Measurements from ENCODE around the gene MYO7B.
A peak's percentile ranks its signal among the peaks of the same experiment; 100 is the strongest.

Gene MYO7B

DNA sequence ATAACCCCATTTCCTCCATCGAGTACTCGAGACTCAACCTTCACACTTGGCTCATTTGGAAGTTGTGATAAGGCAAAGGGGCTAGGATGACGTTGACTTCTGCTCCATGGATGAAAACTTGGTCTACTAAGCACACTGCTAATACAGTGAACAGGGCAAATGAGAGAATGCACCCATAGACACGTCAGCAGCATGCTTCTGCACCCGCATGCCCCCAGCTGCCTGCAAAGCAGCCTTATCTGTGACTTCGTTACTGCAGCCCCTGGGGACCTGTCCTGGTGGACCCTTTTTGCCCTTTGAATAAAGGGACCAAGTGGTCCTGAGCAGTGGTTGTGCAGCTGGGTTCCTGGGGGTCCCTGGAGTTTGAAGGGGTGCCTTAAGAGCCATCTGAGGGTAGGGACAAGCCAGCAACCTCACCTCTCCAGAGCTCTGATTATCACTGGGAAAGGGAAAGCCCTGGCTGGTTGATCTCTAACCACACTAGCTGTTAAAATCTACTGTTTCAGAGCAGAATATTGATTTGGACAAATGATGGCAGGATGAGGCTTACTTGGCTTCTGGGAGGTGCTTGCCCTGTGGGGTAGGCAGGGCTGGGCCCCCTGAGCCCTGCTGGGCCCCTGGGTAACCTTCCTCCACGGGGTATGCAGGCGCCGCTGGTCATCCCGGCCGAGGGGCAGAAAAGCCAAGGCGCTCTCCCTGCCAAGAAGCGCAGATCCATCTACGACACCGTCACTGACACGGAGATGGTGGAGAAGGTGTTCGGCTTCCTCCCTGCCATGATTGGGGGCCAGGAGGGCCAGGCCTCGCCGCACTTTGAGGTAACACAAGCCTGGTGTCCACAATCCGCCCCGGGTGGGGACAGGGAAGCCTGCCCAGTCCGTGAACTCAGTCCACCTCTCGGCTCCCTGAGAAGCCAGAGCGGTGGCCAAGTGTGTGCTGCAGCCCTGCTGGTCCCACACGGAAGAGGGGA is 72.9 kb downstream of the MYO7B start:
- peak overlapping the region; percentile 84 for H2BK12ac ChIP-seq (ENCODE audit: low read length)
- WGBS, 2 donors (ENCODE audit: extremely low coverage in 2 of 2, insufficient read length in 2 of 2, insufficient replicate concordance in 1 of 2), result no CpG with 5 or more reads among the region's 25 CpGs
- H3K9me3 ChIP-seq (replicated peaks in 1 of 2; ENCODE audit: control insufficient read depth in 2 of 2, insufficient read depth in 1 of 2, low read depth in 1 of 2, low read length in 2 of 2), result peaks cover 0 to 4% of the 10 kb centered on the region in 2 donors

DNA sequence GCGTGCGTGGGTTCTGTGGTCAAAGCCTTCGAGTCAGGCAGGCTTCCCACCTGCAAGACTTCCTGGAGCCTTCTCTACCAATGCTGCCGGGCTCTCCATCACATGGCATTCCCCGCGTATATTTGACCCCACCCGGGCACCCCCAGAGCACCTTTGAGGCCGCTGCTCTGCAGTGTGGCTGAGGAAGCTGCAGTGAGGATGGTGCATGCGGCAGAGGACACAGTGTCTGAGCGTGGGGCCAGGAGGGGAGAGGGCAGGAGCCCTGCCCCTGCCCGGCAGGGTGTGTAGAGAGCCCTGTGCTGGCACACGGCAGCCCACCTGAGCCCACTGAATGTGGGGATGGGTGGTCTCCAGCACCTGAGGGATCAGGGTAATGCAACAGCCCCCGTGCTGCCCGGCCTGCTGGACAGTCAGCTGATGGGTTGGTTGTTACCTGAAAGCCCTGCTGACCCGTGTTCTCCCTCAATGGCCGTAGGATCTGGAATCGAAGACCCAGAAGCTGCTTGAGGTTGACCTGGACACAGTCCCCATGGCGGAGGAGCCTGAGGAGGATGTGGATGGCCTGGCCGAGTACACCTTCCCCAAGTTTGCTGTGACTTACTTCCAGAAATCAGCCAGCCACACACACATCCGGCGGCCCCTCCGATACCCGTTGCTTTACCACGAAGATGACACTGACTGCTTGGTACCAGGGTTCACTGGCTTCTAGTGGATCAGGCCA is 73.7 kb downstream of the MYO7B start:
- H3K23ac ChIP-seq (ENCODE audit: low read depth, low read length, poor library complexity), result no peak overlapping the region
- peak overlapping the region; percentile 54 for H2BK15ac ChIP-seq (ENCODE audit: low read length)
- H2BK12ac ChIP-seq (ENCODE audit: low read length), result no peak overlapping the region
- H3K9me3 ChIP-seq (replicated peaks in 1 of 2; ENCODE audit: control insufficient read depth in 2 of 2, insufficient read depth in 1 of 2, low read depth in 1 of 2, low read length in 2 of 2), result peaks cover 3 to 6% of the 10 kb centered on the region in 2 donors
- no peak overlapping the region for H4K91ac ChIP-seq (ENCODE audit: low read depth, low read length, poor library complexity)
- H3K14ac ChIP-seq (ENCODE audit: low read length), result no peak overlapping the region
- H2BK120ac ChIP-seq (ENCODE audit: low read depth, low read length), result no peak overlapping the region
- no peak overlapping the region for H2AFZ ChIP-seq (ENCODE audit: low read length)
- DNase-seq (ENCODE audit: low spot score), result no peak
- no peak overlapping the region for H2BK5ac ChIP-seq (ENCODE audit: low read length)
- no peak overlapping the region for H3K9ac ChIP-seq (ENCODE audit: low read depth, low read length, poor library complexity)
- WGBS, 2 donors (ENCODE audit: extremely low coverage in 2 of 2, insufficient read length in 2 of 2, insufficient replicate concordance in 1 of 2), result no CpG with 5 or more reads among the region's 24 CpGs
- H4K8ac ChIP-seq (ENCODE audit: low read depth, low read length), result no peak overlapping the region
- no peaks in the 10 kb centered on the region for H3K79me1 ChIP-seq (ENCODE audit: low read depth, low read length)
- H3K4me1 ChIP-seq (ENCODE audit: control insufficient read depth in 2 of 2, insufficient read depth in 1 of 2, low read depth in 1 of 2, low read length in 2 of 2), result no peaks in the 10 kb centered on the region
- no peak overlapping the region for H3K27ac ChIP-seq (replicated peaks; ENCODE audit: low read length)
- H3K27me3 ChIP-seq (ENCODE audit: control insufficient read depth in 3 of 3, insufficient read depth in 3 of 3, low read depth in 1 of 3, low read length in 3 of 3), result peaks cover 0 to 7% (median 0%) of the 10 kb centered on the region in 3 experiments
- H3K18ac ChIP-seq (ENCODE audit: low read length), result no peak overlapping the region
- no peak overlapping the region for H3K4ac ChIP-seq (ENCODE audit: low read length)
- peak overlapping the region; percentile 38 for H2AK5ac ChIP-seq (ENCODE audit: low read depth, low read length)
- no peak overlapping the region for H3K4me3 ChIP-seq (ENCODE audit: low read length in 2 of 2)
- no peaks in the 10 kb centered on the region for H3K36me3 ChIP-seq (replicated peaks in 1 of 2; ENCODE audit: control insufficient read depth in 2 of 2, insufficient read depth in 2 of 2, low read length in 2 of 2)
- no peak overlapping the region for H3K4me2 ChIP-seq (ENCODE audit: insufficient read depth, low read length, poor library complexity, severe bottlenecking)

More for the DNA sequence above, 72.9 kb downstream of the MYO7B start:
- no peak overlapping the region for H3K18ac ChIP-seq (ENCODE audit: low read length)
- H3K4me3 ChIP-seq (ENCODE audit: low read length in 2 of 2), result no peak overlapping the region
- H3K23ac ChIP-seq (ENCODE audit: low read depth, low read length, poor library complexity), result peak overlapping the region; percentile 35
- H3K4ac ChIP-seq (ENCODE audit: low read length), result no peak overlapping the region
- H3K4me2 ChIP-seq (ENCODE audit: insufficient read depth, low read length, poor library complexity, severe bottlenecking), result no peak overlapping the region
- H2BK120ac ChIP-seq (ENCODE audit: low read depth, low read length), result no peak overlapping the region
- H4K91ac ChIP-seq (ENCODE audit: low read depth, low read length, poor library complexity), result no peak overlapping the region
- H4K8ac ChIP-seq (ENCODE audit: low read depth, low read length), result no peak overlapping the region
- DNase-seq (ENCODE audit: low spot score), result no peak
- H2BK5ac ChIP-seq (ENCODE audit: low read length), result no peak overlapping the region
- H2AFZ ChIP-seq (ENCODE audit: low read length), result no peak overlapping the region
- H3K27ac ChIP-seq (replicated peaks; ENCODE audit: low read length), result no peak overlapping the region
- no peaks in the 10 kb centered on the region for H3K4me1 ChIP-seq (ENCODE audit: control insufficient read depth in 2 of 2, insufficient read depth in 1 of 2, low read depth in 1 of 2, low read length in 2 of 2)
- peaks cover 0 to 7% (median 0%) of the 10 kb centered on the region in 3 experiments for H3K27me3 ChIP-seq (ENCODE audit: control insufficient read depth in 3 of 3, insufficient read depth in 3 of 3, low read depth in 1 of 3, low read length in 3 of 3)
- H3K36me3 ChIP-seq (replicated peaks in 1 of 2; ENCODE audit: control insufficient read depth in 2 of 2, insufficient read depth in 2 of 2, low read length in 2 of 2), result no peaks in the 10 kb centered on the region
- H2BK15ac ChIP-seq (ENCODE audit: low read length), result peak overlapping the region; percentile 54
- no peaks in the 10 kb centered on the region for H3K79me1 ChIP-seq (ENCODE audit: low read depth, low read length)
- H3K14ac ChIP-seq (ENCODE audit: low read length), result no peak overlapping the region
- H2AK5ac ChIP-seq (ENCODE audit: low read depth, low read length), result peak overlapping the region; percentile 38
- H3K9ac ChIP-seq (ENCODE audit: low read depth, low read length, poor library complexity), result no peak overlapping the region

DNA sequence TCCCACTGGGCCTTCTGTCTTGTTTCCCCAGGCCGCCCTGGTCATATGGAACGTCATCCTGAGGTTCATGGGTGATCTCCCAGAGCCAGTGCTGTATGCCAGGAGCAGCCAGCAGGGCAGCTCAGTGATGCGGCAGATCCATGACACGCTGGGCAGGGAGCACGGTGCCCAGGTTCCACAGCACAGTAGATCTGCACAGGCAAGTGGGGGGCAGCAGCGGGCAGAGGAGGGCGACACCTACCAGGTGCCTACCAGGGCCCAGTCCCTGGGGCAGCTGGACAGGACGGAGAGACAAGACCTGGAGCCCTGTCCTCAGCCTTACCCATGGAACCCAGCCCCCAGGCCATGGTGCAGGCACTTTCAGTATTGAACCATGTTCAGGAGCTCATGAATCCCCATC is 74.3 kb downstream of the MYO7B start:
- Histone ChIP-seq H4K91ac (ENCODE audit: low read depth, low read length, poor library complexity) (no peak overlapping the region), H3K9me3 (replicated peaks in 1 of 2; ENCODE audit: control insufficient read depth in 2 of 2, insufficient read depth in 1 of 2, low read depth in 1 of 2, low read length in 2 of 2) (peaks cover 3 to 6% of the 10 kb centered on the region in 2 donors), H2AFZ (ENCODE audit: low read length) (no peak overlapping the region), H3K79me1 (ENCODE audit: low read depth, low read length) (no peaks in the 10 kb centered on the region), H3K36me3 (replicated peaks in 1 of 2; ENCODE audit: control insufficient read depth in 2 of 2, insufficient read depth in 2 of 2, low read length in 2 of 2) (no peaks in the 10 kb centered on the region), H2BK5ac (ENCODE audit: low read length) (no peak overlapping the region), H3K18ac (ENCODE audit: low read length) (peak overlapping the region; percentile 22), H3K4me3 (ENCODE audit: low read length in 2 of 2) (no peak overlapping the region), H2AK5ac (ENCODE audit: low read depth, low read length) (no peak overlapping the region), H3K4me2 (ENCODE audit: insufficient read depth, low read length, poor library complexity, severe bottlenecking) (no peak overlapping the region), H3K23ac (ENCODE audit: low read depth, low read length, poor library complexity) (no peak overlapping the region), H2BK12ac (ENCODE audit: low read length) (no peak overlapping the region), H3K4me1 (ENCODE audit: control insufficient read depth in 2 of 2, insufficient read depth in 1 of 2, low read depth in 1 of 2, low read length in 2 of 2) (no peaks in the 10 kb centered on the region), H4K8ac (ENCODE audit: low read depth, low read length) (no peak overlapping the region), H3K27ac (replicated peaks; ENCODE audit: low read length) (no peak overlapping the region), H3K27me3 (ENCODE audit: control insufficient read depth in 3 of 3, insufficient read depth in 3 of 3, low read depth in 1 of 3, low read length in 3 of 3) (peaks cover 0 to 11% (median 0%) of the 10 kb centered on the region in 3 experiments), H2BK120ac (ENCODE audit: low read depth, low read length) (no peak overlapping the region), H3K4ac (ENCODE audit: low read length) (no peak overlapping the region), H3K9ac (ENCODE audit: low read depth, low read length, poor library complexity) (no peak overlapping the region), H3K14ac (ENCODE audit: low read length) (no peak overlapping the region), H2BK15ac (ENCODE audit: low read length) (no peak overlapping the region)
- WGBS, 2 donors (ENCODE audit: extremely low coverage in 2 of 2, insufficient read length in 2 of 2, insufficient replicate concordance in 1 of 2), result no CpG with 5 or more reads among the region's 8 CpGs
- no peak for DNase-seq (ENCODE audit: low spot score)

DNA sequence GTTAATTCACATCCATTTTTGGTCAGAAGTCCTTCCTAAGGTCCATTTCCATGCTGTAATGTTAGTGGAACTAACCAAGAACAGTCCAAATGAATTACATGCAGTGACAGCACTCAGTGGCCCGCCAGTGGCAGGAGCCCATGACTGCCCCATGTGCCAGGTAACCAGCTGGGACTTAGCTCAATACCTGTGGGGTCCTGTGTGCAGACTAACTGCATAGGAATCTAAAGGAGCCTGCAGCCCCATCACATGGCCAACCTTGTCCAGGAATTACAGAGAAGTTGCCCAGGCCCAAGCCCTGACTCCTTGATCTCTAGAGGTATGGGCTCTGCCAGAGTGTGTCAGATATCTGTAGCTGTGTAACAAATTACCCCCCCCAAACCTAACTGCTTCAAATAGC is 75.1 kb downstream of the MYO7B start:
- no peak overlapping the region for H2AK5ac ChIP-seq (ENCODE audit: low read depth, low read length)
- DNase-seq (ENCODE audit: low spot score), result no peak
- no CpG with 5 or more reads among the region's 1 CpG for WGBS, 2 donors (ENCODE audit: extremely low coverage in 2 of 2, insufficient read length in 2 of 2, insufficient replicate concordance in 1 of 2)

More for the DNA sequence above, 75.1 kb downstream of the MYO7B start:
- H3K9ac ChIP-seq (ENCODE audit: low read depth, low read length, poor library complexity), result no peak overlapping the region
- no peak overlapping the region for H3K23ac ChIP-seq (ENCODE audit: low read depth, low read length, poor library complexity)
- no peak overlapping the region for H3K4ac ChIP-seq (ENCODE audit: low read length)
- H2BK5ac ChIP-seq (ENCODE audit: low read length), result no peak overlapping the region
- H3K27me3 ChIP-seq (ENCODE audit: control insufficient read depth in 3 of 3, insufficient read depth in 3 of 3, low read depth in 1 of 3, low read length in 3 of 3), result peaks cover 0 to 14% (median 0%) of the 10 kb centered on the region in 3 experiments
- no peak overlapping the region for H4K91ac ChIP-seq (ENCODE audit: low read depth, low read length, poor library complexity)
- H3K14ac ChIP-seq (ENCODE audit: low read length), result no peak overlapping the region
- no peak overlapping the region for H3K18ac ChIP-seq (ENCODE audit: low read length)
- no peak overlapping the region for H2BK15ac ChIP-seq (ENCODE audit: low read length)
- H3K27ac ChIP-seq (replicated peaks; ENCODE audit: low read length), result no peak overlapping the region
- H2BK12ac ChIP-seq (ENCODE audit: low read length), result no peak overlapping the region
- H4K8ac ChIP-seq (ENCODE audit: low read depth, low read length), result no peak overlapping the region
- peaks cover 3 to 6% of the 10 kb centered on the region in 2 donors for H3K9me3 ChIP-seq (replicated peaks in 1 of 2; ENCODE audit: control insufficient read depth in 2 of 2, insufficient read depth in 1 of 2, low read depth in 1 of 2, low read length in 2 of 2)
- no peaks in the 10 kb centered on the region for H3K36me3 ChIP-seq (replicated peaks in 1 of 2; ENCODE audit: control insufficient read depth in 2 of 2, insufficient read depth in 2 of 2, low read length in 2 of 2)
- H2BK120ac ChIP-seq (ENCODE audit: low read depth, low read length), result no peak overlapping the region
- H2AFZ ChIP-seq (ENCODE audit: low read length), result no peak overlapping the region
- no peaks in the 10 kb centered on the region for H3K79me1 ChIP-seq (ENCODE audit: low read depth, low read length)
- H3K4me2 ChIP-seq (ENCODE audit: insufficient read depth, low read length, poor library complexity, severe bottlenecking), result no peak overlapping the region
- H3K4me3 ChIP-seq (ENCODE audit: low read length in 2 of 2), result no peak overlapping the region
- H3K4me1 ChIP-seq (ENCODE audit: control insufficient read depth in 2 of 2, insufficient read depth in 1 of 2, low read depth in 1 of 2, low read length in 2 of 2), result no peaks in the 10 kb centered on the region
